GM10248 (cell line): ENCODE data around the gene PTBP3.

Source experiments
- CTCF ChIA-PET: fragments of 300-600 bp; sonication (Branson Sonifier 250); formaldehyde crosslinking; extraction: SDS; loops from one replicate; lab custom pipeline; 2021; ENCODE audit warnings: antibody characterized with exemption; lab: Yijun Ruan, JAX
- POLR2A ChIA-PET: fragments of 350-650 bp; sonication (Branson Sonifier 250); formaldehyde crosslinking; extraction: SDS; loops from one replicate; lab custom pipeline; 2020; ENCODE audit warnings: antibody characterized with exemption; lab: Yijun Ruan, JAX
- DNase-seq: peaks from one replicate; pipeline ENCODE4 v3.0.0; 2012; ENCODE audit errors: extremely low spot score
- CTCF ChIP-seq: IDR thresholded peaks from 2 replicates; pipeline ENCODE4 v1.5.1; 2012; ENCODE audit warnings: mild to moderate bottlenecking, low read depth; ENCODE audit errors: extremely low read depth, missing control alignments, control extremely low read depth

PTBP3 gene

GRCh38 chr9:112170235-112170634 is 163.2 kb downstream of the PTBP3 start:
- no peak for TF ChIP-seq CTCF
- POLR2A ChIA-PET: interaction anchor here (0.6 to 0.7 kb wide), 2 partner anchors 29 to 115 kb away, joined by 3 read pairs; no protein-coding TSS in a partner anchor
- CTCF ChIA-PET: interaction anchor here (1.5 kb wide), 1 partner anchor 18 kb away, joined by 4 read pairs; no protein-coding TSS in a partner anchor
- no peak for DNase-seq

DNA sequence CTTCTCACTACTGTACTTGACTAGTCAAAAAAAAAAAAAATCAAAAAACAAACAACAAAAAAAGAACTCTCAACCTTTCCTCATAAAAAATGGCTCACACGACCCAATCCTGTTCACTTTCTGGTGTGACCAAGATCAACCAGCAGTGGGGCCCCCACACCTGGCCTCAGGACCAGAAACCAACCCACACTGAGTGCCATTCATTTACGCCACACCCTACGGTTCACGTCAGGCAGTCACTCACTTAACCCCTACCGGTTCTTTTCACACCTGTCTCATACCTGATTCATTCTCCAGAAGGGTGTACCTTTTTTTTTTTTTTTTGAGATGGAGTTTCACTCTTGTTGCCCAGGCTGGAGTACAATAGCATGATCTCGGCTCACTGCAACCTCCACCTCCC is 164.1 kb downstream of the PTBP3 start:
- POLR2A ChIA-PET: no interaction called here
- no peak for DNase-seq
- no peak for TF ChIP-seq CTCF
- CTCF ChIA-PET: interaction anchor here (1.5 kb wide), 1 partner anchor 19 kb away, joined by 4 read pairs; no protein-coding TSS in a partner anchor

DNA sequence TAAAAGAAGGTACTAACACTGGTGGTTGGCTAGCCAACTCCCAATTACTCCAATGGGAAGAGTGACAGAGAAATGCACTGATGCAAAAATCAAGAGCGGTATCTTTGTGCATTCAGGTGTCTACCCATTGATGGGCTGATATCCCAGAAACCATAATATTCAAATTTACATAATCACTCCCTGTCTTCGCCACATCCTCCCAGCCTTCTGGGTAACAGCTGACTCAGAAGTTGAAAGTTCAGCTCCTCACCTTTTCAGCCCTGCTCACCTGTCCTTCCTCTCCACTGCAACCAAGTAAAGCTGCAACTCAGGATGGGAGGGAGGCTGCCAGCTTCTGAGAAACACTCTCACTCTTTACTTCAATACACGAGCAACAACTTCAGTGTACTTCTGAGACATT is 165.2 kb downstream of the PTBP3 start:
- POLR2A ChIA-PET: no interaction called here

More for the DNA sequence above, 165.2 kb downstream of the PTBP3 start:
- no peak for TF ChIP-seq CTCF
- DNase-seq: no peak
- CTCF ChIA-PET: interaction anchor here (1.8 kb wide), 1 partner anchor 13 kb away, joined by 6 read pairs; no protein-coding TSS in a partner anchor
